Measurements from ENCODE around the gene MLLT11. TPM values are rescaled to one million over a fixed set of nuclear protein-coding genes. Genes with fewer than 3 reads are reported as not detected.

The MLLT11 gene
- total RNA-seq, 1 donor: 1.9 TPM

Small RNA genes within 50 kb of the gene (small RNA-seq; reads per million reads assigned to genes)
- not detected for gene RNU6-884P

Other genes starting within 250 kb of the MLLT11 start
- gene ARNT, start 183.8 kb upstream of the MLLT11 start, total RNA-seq: 42.3 TPM
- gene CTXND2, start 173.3 kb upstream of the MLLT11 start, total RNA-seq: not detected
- 47.9 TPM for gene SETDB1, start 134.0 kb upstream of the MLLT11 start, total RNA-seq
- 123 TPM for gene CERS2, start 85.6 kb upstream of the MLLT11 start, total RNA-seq
- gene ANXA9, start 78.1 kb upstream of the MLLT11 start, total RNA-seq: 0.54 TPM
- gene MINDY1, start 53.5 kb upstream of the MLLT11 start, total RNA-seq: 41.7 TPM
- 22.6 TPM for gene PRUNE1, start 51.9 kb upstream of the MLLT11 start, total RNA-seq
- under 0.01 TPM for gene BNIPL, start 23.8 kb upstream of the MLLT11 start, total RNA-seq
- gene C1orf56, start 12.6 kb upstream of the MLLT11 start, total RNA-seq: 5.1 TPM
- 75.4 TPM for gene CDC42SE1, start 775 bp upstream of the MLLT11 start, total RNA-seq
- 5.7 TPM for gene GABPB2, start 10.4 kb downstream of the MLLT11 start, total RNA-seq
- 10.2 TPM for gene SEMA6C, start 86.2 kb downstream of the MLLT11 start, total RNA-seq
- gene TNFAIP8L2, start 96.3 kb downstream of the MLLT11 start, total RNA-seq: 74.1 TPM
- gene LYSMD1, start 105.5 kb downstream of the MLLT11 start, total RNA-seq: 2.4 TPM
- 21.5 TPM for gene SCNM1, start 105.7 kb downstream of the MLLT11 start, total RNA-seq
- under 0.01 TPM for gene TMOD4, start 115.6 kb downstream of the MLLT11 start, total RNA-seq
- 43.4 TPM for gene VPS72, start 129.8 kb downstream of the MLLT11 start, total RNA-seq
- 28.5 TPM for gene PIP5K1A, start 138.2 kb downstream of the MLLT11 start, total RNA-seq
- gene PSMD4, start 194.3 kb downstream of the MLLT11 start, total RNA-seq: 194 TPM
- gene ZNF687, start 221.9 kb downstream of the MLLT11 start, total RNA-seq: 45.5 TPM

Measured in hematopoietic multipotent progenitor cell (in vitro differentiated cells).